MM.1S (cell line): ENCODE measurements around the gene DLGAP1.

ENCODE experiments used
- DNase-seq: peaks from one replicate; pipeline ENCODE4 v3.0.0-alpha.2; 2015
- H2AFZ ChIP-seq: fragments of 300-600 bp; sonication (generic); 2 replicates; pipeline ENCODE4 v1.6.0; 2016; ENCODE audit warnings: antibody characterized with exemption, low read length
- H3F3A ChIP-seq: fragments of 300-600 bp; sonication (generic); 2 replicates; pipeline ENCODE4 v1.6.1; 2016; ENCODE audit warnings: mild to moderate bottlenecking, antibody characterized with exemption, low read length, moderate library complexity, mixed read lengths; ENCODE audit not compliant: insufficient read depth
- H3K27ac ChIP-seq: fragments of 300-600 bp; sonication (generic); 2 replicates; pipeline ENCODE4 v1.5.1; 2016; ENCODE audit warnings: mild to moderate bottlenecking, low read length
- H3K27me3 ChIP-seq: fragments of 300-600 bp; sonication (generic); replicated peaks from 2 replicates; pipeline ENCODE4 v1.6.0; 2016; ENCODE audit warnings: low read length; ENCODE audit not compliant: insufficient read depth
- H3K36me3 ChIP-seq: fragments of 300-600 bp; sonication (generic); replicated peaks from 2 replicates; pipeline ENCODE4 v1.6.1; 2016; ENCODE audit warnings: mild to moderate bottlenecking, low read length, mixed read lengths; ENCODE audit not compliant: insufficient read depth
- H3K4me1 ChIP-seq: fragments of 300-600 bp; sonication (generic); 2 replicates; pipeline ENCODE4 v1.6.1; 2016; ENCODE audit warnings: low read length, mixed read lengths
- H3K4me2 ChIP-seq: fragments of 300-600 bp; sonication (generic); 2 replicates; pipeline ENCODE4 v1.6.0; 2016; ENCODE audit warnings: low read depth, low read length
- H3K4me3 ChIP-seq: fragments of 300-600 bp; sonication (generic); 2 replicates; pipeline ENCODE4 v1.5.1; 2016; ENCODE audit warnings: low read length, mixed read lengths
- H3K79me2 ChIP-seq: fragments of 300-600 bp; sonication (generic); 2 replicates; pipeline ENCODE4 v1.6.1; 2016; ENCODE audit warnings: mixed run types, low read length, mixed read lengths
- H3K9ac ChIP-seq: fragments of 300-600 bp; sonication (generic); 2 replicates; pipeline ENCODE4 v1.6.1; 2016; ENCODE audit warnings: low read length, mixed read lengths
- H3K9me2 ChIP-seq: fragments of 300-600 bp; sonication (generic); replicated peaks from 2 replicates; pipeline ENCODE4 v1.6.1; 2016; ENCODE audit warnings: mild to moderate bottlenecking, low read length, mixed read lengths; ENCODE audit not compliant: insufficient read depth
- H3K9me3 ChIP-seq: fragments of 300-600 bp; sonication (generic); replicated peaks from 2 replicates; pipeline ENCODE4 v1.6.1; 2016; ENCODE audit warnings: mild to moderate bottlenecking, low read length, mixed read lengths; ENCODE audit not compliant: insufficient read depth
- H4K20me1 ChIP-seq: fragments of 300-600 bp; sonication (generic); 2 replicates; pipeline ENCODE4 v1.6.1; 2016; ENCODE audit warnings: mild to moderate bottlenecking, low read length, moderate library complexity, mixed read lengths; ENCODE audit not compliant: insufficient read depth
- CTCF ChIP-seq: fragments of 300-600 bp; sonication (generic); IDR thresholded peaks from 2 replicates; pipeline ENCODE4 v1.5.1; 2016; ENCODE audit warnings: antibody characterized with exemption, low read length, mixed read lengths
- EZH2 ChIP-seq: fragments of 300-600 bp; sonication (generic); optimal IDR thresholded peaks from 2 replicates; pipeline ENCODE3; 2017; ENCODE audit warnings: low read depth, mild to moderate bottlenecking, antibody characterized with exemption, low read length, mixed read lengths
- EZH2phosphoT487 ChIP-seq: fragments of 300-600 bp; sonication (generic); IDR thresholded peaks from 2 replicates; pipeline ENCODE4 v1.6.1; 2018; ENCODE audit warnings: antibody characterized with exemption, low read length

The DLGAP1 gene

GRCh38 chr18:3667255-3668137 is 787.6 kb downstream of the DLGAP1 start:
- no peak overlapping the region for H2AFZ ChIP-seq
- H4K20me1 ChIP-seq, result no peaks in the 10 kb centered on the region
- H3F3A ChIP-seq, result no peaks in the 10 kb centered on the region
- H3K9me3 ChIP-seq, result no peaks in the 10 kb centered on the region
- H3K9me2 ChIP-seq, result no peaks in the 10 kb centered on the region
- H3K9ac ChIP-seq, result no peak overlapping the region
- DNase-seq, result no peak
- H3K36me3 ChIP-seq, result no peaks in the 10 kb centered on the region
- H3K79me2 ChIP-seq, result no peaks in the 10 kb centered on the region
- no peak overlapping the region for H3K27ac ChIP-seq
- no peaks in the 10 kb centered on the region for H3K4me1 ChIP-seq
- H3K4me2 ChIP-seq, result no peak overlapping the region
- H3K27me3 ChIP-seq, result no peaks in the 10 kb centered on the region
- TF ChIP-seq EZH2 (no peak), EZH2phosphoT487 (no peak), CTCF (no peak)
- H3K4me3 ChIP-seq, result no peak overlapping the region

GRCh38 chr18:3666526-3667254 is 788.4 kb downstream of the DLGAP1 start:
- Histone ChIP-seq H3K27me3 (no peaks in the 10 kb centered on the region), H3K27ac (no peak overlapping the region), H3K4me2 (no peak overlapping the region), H4K20me1 (no peaks in the 10 kb centered on the region), H3K4me1 (no peaks in the 10 kb centered on the region), H3K9ac (no peak overlapping the region), H3K9me3 (no peaks in the 10 kb centered on the region), H3K79me2 (no peaks in the 10 kb centered on the region), H3K9me2 (no peaks in the 10 kb centered on the region), H2AFZ (no peak overlapping the region), H3F3A (no peaks in the 10 kb centered on the region), H3K36me3 (no peaks in the 10 kb centered on the region), H3K4me3 (no peak overlapping the region)
- DNase-seq, result no peak
- TF ChIP-seq EZH2, result no peak
- TF ChIP-seq CTCF, result no peak; the same call in 1 of the 2 replicates
- TF ChIP-seq EZH2phosphoT487, result no peak

DNA sequence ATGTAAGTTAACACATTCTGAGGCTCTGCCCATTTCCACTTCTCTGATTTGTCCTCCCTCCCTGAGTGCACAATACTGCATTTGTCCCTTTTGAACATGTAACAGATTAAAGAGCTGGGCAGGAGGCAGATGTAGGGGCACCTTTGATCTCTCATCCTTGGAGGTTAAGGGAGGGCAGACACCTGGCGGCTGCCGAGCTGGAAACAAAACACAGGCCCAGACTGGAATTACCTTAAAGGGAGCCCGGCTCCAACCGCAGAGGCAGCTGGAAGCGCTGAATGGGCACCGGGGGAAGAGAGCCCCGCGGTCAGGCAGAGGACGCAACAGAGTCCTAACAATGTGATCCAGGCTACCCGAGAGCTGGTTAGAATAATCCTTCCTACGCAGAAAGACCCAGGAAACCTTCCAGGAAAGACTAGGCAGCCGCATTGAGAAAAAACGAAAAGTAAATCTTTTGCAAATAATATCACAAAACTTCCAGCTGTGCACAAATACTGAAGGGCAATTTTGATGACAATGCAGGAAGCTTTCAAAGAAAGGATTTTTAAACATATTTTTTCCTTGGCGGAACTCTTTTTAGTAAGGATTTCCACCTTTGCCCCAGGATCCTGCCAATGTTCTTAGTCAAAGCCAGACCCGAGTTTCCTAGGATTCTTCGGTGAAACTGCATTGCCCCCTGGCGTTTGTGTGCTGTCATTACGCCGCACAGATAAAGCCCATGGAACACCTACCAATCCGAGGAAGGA is 789.2 kb downstream of the DLGAP1 start:
- H3F3A ChIP-seq, result no peaks in the 10 kb centered on the region
- peak overlapping the region; percentile 41; the same call in 1 of the 2 replicates for H3K4me2 ChIP-seq
- H3K27me3 ChIP-seq, result no peaks in the 10 kb centered on the region
- H3K4me3 ChIP-seq, result no peak overlapping the region
- peak; percentile 66 for DNase-seq
- no peak overlapping the region for H2AFZ ChIP-seq
- H3K9ac ChIP-seq, result no peak overlapping the region
- no peaks in the 10 kb centered on the region for H4K20me1 ChIP-seq
- no peaks in the 10 kb centered on the region for H3K9me2 ChIP-seq
- H3K4me1 ChIP-seq, result 0 out of 2 replicates have a peak, but pooled peaks cover 3% of the 10 kb centered on the region
- no peaks in the 10 kb centered on the region for H3K36me3 ChIP-seq
- no peak for TF ChIP-seq EZH2phosphoT487
- peak; percentile 89 for TF ChIP-seq CTCF
- no peak for TF ChIP-seq EZH2
- H3K27ac ChIP-seq, result no peak overlapping the region
- no peaks in the 10 kb centered on the region for H3K79me2 ChIP-seq
- H3K9me3 ChIP-seq, result no peaks in the 10 kb centered on the region
